Right atrium auricular region (tissue), 2 donors: ENCODE results near the gene VIPR1. TPM values are rescaled to one million over a fixed set of nuclear protein-coding genes. Genes with fewer than 3 reads are reported as not detected.

ENCODE experiments used
- DNase-seq: peaks from one replicate; pipeline ENCODE4 v3.0.0-alpha.2; 2019; ENCODE audit warnings: low spot score
- H3K27ac ChIP-seq, 2 donors: fragments of 200-600 bp; sonication (generic); 1 replicate in 1 of 2; 2 replicates in 1 of 2; pipeline ENCODE4 v1.5.1; 2016 to 2019
- H3K27me3 ChIP-seq, 2 donors: fragments of 200-600 bp; sonication (generic); one replicate each; pipeline versions ENCODE4 v1.5.1 to v1.6.0; 2017 to 2019
- H3K36me3 ChIP-seq: fragments of 200-600 bp; sonication (generic); one replicate; pipeline ENCODE4 v1.5.1; 2016
- H3K4me1 ChIP-seq, 2 donors: fragments of 200-600 bp; sonication (generic); one replicate each; pipeline versions ENCODE4 v1.5.1 to v1.6.0; 2017 to 2019
- H3K4me3 ChIP-seq, 2 donors: fragments of 200-600 bp; sonication (generic); 1 replicate in 1 of 2; 2 replicates in 1 of 2; pipeline ENCODE4 v1.5.1; 2017 to 2019; ENCODE audit warnings: mild to moderate bottlenecking in 1 of 2, moderate library complexity in 1 of 2
- H3K9me3 ChIP-seq, 2 donors: fragments of 200-600 bp; sonication (generic); one replicate each; pipeline ENCODE4 v1.5.1; 2019
- CTCF ChIP-seq, 2 donors: fragments of 200-600 bp; sonication (generic); IDR thresholded peaks; one replicate each; pipeline ENCODE4 v1.5.1; 2019; ENCODE audit warnings: antibody characterized with exemption in 2 of 2
- total RNA-seq, 2 donors: library from RNA; depleted of rRNA; stranded (reverse); fragments of >200 nt; gene quantifications; one replicate each; pipeline ENCODE4 v1.1.0, GENCODE V29; 2016

VIPR1 gene
- total RNA-seq, 2 donors from 2014 or later, result 6.2 to 21.0 TPM

GRCh38 chr3:42581709-42582473, 79.4 kb downstream of the VIPR1 start, which contains the start of gene SEC22C:
Gene SEC22C, minus strand, starts transcription at chr3:42581967. Its CDS starts 12,921 bp downstream, at chr3:42569046.
- peak; percentile 93 for DNase-seq
- Histone ChIP-seq H3K9me3 (no peaks in the 10 kb centered on the region), H3K4me3 (peak within 1 kb of the TSS; percentile 95 to 97), H3K27ac (peak within 1 kb of the TSS; percentile 92 to 93), H3K36me3 (peaks cover 4% of the 10 kb centered on the region), H3K27me3 (no peaks in the 10 kb centered on the region), H3K4me1 (peaks cover 0 to 20% of the 10 kb centered on the region in 2 donors)
- TF ChIP-seq CTCF (IDR thresholded peaks at IDR 0.05), result peak in 1 of 2 donors; percentile 50

- Histone ChIP-seq H3K27ac (peak overlapping the region; percentile 92 to 93), H3K4me1 (peaks cover 0 to 20% of the 10 kb centered on the region in 2 donors), H3K36me3 (peaks cover 4% of the 10 kb centered on the region), H3K9me3 (no peaks in the 10 kb centered on the region), H3K4me3 (peak overlapping the region; percentile 95 to 97), H3K27me3 (no peaks in the 10 kb centered on the region)
- TF ChIP-seq CTCF (IDR thresholded peaks at IDR 0.05), result no peak
- no peak for DNase-seq
These were observed 80.1 kb downstream of the VIPR1 start for GRCh38 chr3:42582474-42583070.

Other genes with a start within 250 kb of the VIPR1 start
- not detected for gene CCK, start 236.5 kb upstream of the VIPR1 start, total RNA-seq
- gene LYZL4, start 92.0 kb upstream of the VIPR1 start, total RNA-seq, result not detected
- gene SEC22C, start 79.3 kb downstream of the VIPR1 start, total RNA-seq, result 10 to 100 TPM; 32.3 to 36.2 TPM
- 10 to 100 TPM in 1 of 2 donors, 1 to 10 TPM in 1; 8.4 to 13.9 TPM for gene SS18L2, start 88.2 kb downstream of the VIPR1 start, total RNA-seq
- 10 to 100 TPM; 14.1 to 20.4 TPM for gene NKTR, start 98.0 kb downstream of the VIPR1 start, total RNA-seq
- 100 to 1,000 TPM in 1 of 2 donors, 10 to 100 TPM in 1; 92.4 to 129 TPM for gene ZBTB47, start 151.1 kb downstream of the VIPR1 start, total RNA-seq
- gene KLHL40, start 182.9 kb downstream of the VIPR1 start, total RNA-seq, result under 1 TPM; 0.15 to 0.63 TPM
- 100 to 1,000 TPM; 444 to 908 TPM for gene HHATL, start 200.2 kb downstream of the VIPR1 start, total RNA-seq